ENCODE data around the gene VAV2.

Gene VAV2

GRCh38 chr9:133828338-133828997 is 163.7 kb downstream of the VAV2 start:
- FAIRE-seq = no peak
- DNase-seq (ENCODE audit: insufficient read length, low spot score) = no peak

- FAIRE-seq = no peak
- DNase-seq (ENCODE audit: insufficient read length, low spot score) = no peak
Observed at GRCh38 chr9:133826289-133827085, 165.6 kb downstream of the VAV2 start.

GRCh38 chr9:133825555-133826218 is 166.4 kb downstream of the VAV2 start:
- DNase-seq (ENCODE audit: insufficient read length, low spot score) (no peak), FAIRE-seq (no peak)

- DNase-seq (ENCODE audit: insufficient read length, low spot score) = no peak
- no peak for FAIRE-seq
Observed at GRCh38 chr9:133824802-133825186, 167.3 kb downstream of the VAV2 start.

GRCh38 chr9:133824106-133824801 is 167.9 kb downstream of the VAV2 start:
- FAIRE-seq (no peak), DNase-seq (ENCODE audit: insufficient read length, low spot score) (no peak)

- FAIRE-seq (peak; percentile 88), DNase-seq (ENCODE audit: insufficient read length, low spot score) (peak; percentile 46)
Observed at GRCh38 chr9:133823189-133824105, 168.7 kb downstream of the VAV2 start.

- peak; percentile 56 for DNase-seq (ENCODE audit: insufficient read length, low spot score)
Observed at GRCh38 chr9:133822430-133823065, 169.6 kb downstream of the VAV2 start.

GRCh38 chr9:133821601-133822429 is 170.3 kb downstream of the VAV2 start:
- DNase-seq (ENCODE audit: insufficient read length, low spot score) (peak; percentile 58), FAIRE-seq (no peak)

More at GRCh38 chr9:133822430-133823065, 169.6 kb downstream of the VAV2 start:
- no peak for FAIRE-seq

GRCh38 chr9:133819923-133820322 is 172.2 kb downstream of the VAV2 start:
- no peak for DNase-seq (ENCODE audit: insufficient read length, low spot score)
- FAIRE-seq = no peak

GRCh38 chr9:133818444-133818843 is 173.7 kb downstream of the VAV2 start:
- DNase-seq (ENCODE audit: insufficient read length, low spot score) = no peak
- FAIRE-seq = no peak

GRCh38 chr9:133815781-133816180 is 176.3 kb downstream of the VAV2 start:
- DNase-seq (ENCODE audit: insufficient read length, low spot score) = no peak
- no peak for FAIRE-seq

- FAIRE-seq (no peak), DNase-seq (ENCODE audit: insufficient read length, low spot score) (no peak)
Observed at GRCh38 chr9:133814586-133815208, 177.4 kb downstream of the VAV2 start.

- DNase-seq (ENCODE audit: insufficient read length, low spot score) = no peak
- FAIRE-seq = no peak
Observed at GRCh38 chr9:133813749-133814585, 178.2 kb downstream of the VAV2 start.

GRCh38 chr9:133812941-133813748 is 179.0 kb downstream of the VAV2 start:
- no peak for FAIRE-seq
- no peak for DNase-seq (ENCODE audit: insufficient read length, low spot score)

GRCh38 chr9:133812077-133812868 is 179.9 kb downstream of the VAV2 start:
- FAIRE-seq (no peak), DNase-seq (ENCODE audit: insufficient read length, low spot score) (no peak)

GRCh38 chr9:133811471-133811870 is 180.7 kb downstream of the VAV2 start:
- DNase-seq (ENCODE audit: insufficient read length, low spot score) = no peak
- no peak for FAIRE-seq

Measured in GM19239 (cell line).